ENCODE data around the gene WNT7B. TPM values are rescaled to one million over a fixed set of nuclear protein-coding genes. Genes with fewer than 3 reads are reported as not detected.
A peak's percentile ranks its signal among the peaks of the same experiment; 100 is the strongest.

Gene WNT7B
- total RNA-seq, 3 donors from 2014 or later (not counting 1 experiment from before 2014, with no cell fraction given) = not detected

DNA sequence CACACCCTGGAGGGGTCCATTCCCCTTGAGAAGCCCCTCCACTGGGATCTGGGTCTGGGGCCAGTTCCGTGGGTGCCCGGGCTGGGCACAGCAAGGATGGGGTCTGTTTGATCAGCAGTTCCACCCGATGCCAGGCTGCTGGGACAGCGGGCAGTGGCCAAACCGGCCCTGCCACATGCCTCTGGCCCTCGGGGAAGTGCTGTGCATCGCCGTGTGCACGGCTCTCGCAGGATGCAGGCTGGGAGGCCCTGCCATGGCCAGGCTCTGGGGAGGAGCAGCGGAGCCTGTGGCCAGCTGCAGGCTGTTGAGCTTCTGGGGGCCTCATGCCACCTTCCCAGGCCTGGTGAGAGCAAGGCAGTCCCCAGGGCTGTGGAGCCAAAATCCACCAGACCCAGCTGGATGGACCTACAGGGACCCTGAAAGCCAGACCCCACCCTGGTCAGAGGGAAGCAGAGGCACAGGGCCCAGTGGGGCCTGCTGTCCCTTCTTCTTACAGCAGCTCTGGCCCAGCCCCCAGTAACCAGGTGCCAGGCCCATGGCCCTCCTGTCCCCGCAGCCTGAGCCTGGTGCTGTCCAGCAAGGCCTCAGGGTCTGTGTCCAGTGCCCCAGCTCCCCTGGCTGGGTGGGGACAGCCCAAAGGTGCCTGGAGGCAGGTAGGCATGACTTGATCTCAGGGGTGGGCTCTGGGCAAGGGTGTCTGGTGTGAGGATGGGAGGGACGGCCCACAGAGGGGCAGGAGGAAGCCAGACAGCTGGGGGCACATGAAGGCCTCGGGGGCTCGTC lies 57.3 kb downstream of the WNT7B start:
- H3K36me3 ChIP-seq (ENCODE audit: control insufficient read depth, insufficient read depth, low read length) = no peaks in the 10 kb centered on the region
- Mint-ChIP-seq H3K36me3 (no peaks in the 10 kb centered on the region), H3K27me3 (ENCODE audit: low read depth in 2 of 2) (peaks cover 0 to 4% of the 10 kb centered on the region in 2 donors), H3K9me3 (no peaks in the 10 kb centered on the region), H3K27ac (no peak overlapping the region), H3K4me3 (no peak overlapping the region), H3K4me1 (no peaks in the 10 kb centered on the region)
- no peak overlapping the region for H3K27ac ChIP-seq (ENCODE audit: low read length)
- WGBS (ENCODE audit: insufficient coverage) = 89% methylated on average over 15 of the region's 15 CpGs
- no peaks in the 10 kb centered on the region for H3K9me3 ChIP-seq (ENCODE audit: control insufficient read depth, insufficient read depth, low read length)
- H3K27me3 ChIP-seq (ENCODE audit: control insufficient read depth, insufficient read depth, low read length) = no peaks in the 10 kb centered on the region
- DNase-seq = no peak
- H3K4me3 ChIP-seq (ENCODE audit: low read length) = no peak overlapping the region
- TF ChIP-seq, protein P1, sequence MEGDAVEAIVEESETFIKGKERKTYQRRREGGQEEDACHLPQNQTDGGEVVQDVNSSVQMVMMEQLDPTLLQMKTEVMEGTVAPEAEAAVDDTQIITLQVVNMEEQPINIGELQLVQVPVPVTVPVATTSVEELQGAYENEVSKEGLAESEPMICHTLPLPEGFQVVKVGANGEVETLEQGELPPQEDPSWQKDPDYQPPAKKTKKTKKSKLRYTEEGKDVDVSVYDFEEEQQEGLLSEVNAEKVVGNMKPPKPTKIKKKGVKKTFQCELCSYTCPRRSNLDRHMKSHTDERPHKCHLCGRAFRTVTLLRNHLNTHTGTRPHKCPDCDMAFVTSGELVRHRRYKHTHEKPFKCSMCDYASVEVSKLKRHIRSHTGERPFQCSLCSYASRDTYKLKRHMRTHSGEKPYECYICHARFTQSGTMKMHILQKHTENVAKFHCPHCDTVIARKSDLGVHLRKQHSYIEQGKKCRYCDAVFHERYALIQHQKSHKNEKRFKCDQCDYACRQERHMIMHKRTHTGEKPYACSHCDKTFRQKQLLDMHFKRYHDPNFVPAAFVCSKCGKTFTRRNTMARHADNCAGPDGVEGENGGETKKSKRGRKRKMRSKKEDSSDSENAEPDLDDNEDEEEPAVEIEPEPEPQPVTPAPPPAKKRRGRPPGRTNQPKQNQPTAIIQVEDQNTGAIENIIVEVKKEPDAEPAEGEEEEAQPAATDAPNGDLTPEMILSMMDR (IDR thresholded peaks at IDR 0.05) = no peak
- intact Hi-C loops (cut with micrococcal nuclease) = no loop called here
- H3K4me1 ChIP-seq (ENCODE audit: control insufficient read depth, insufficient read depth, low read length) = no peaks in the 10 kb centered on the region
- ATAC-seq = no peak

DNA sequence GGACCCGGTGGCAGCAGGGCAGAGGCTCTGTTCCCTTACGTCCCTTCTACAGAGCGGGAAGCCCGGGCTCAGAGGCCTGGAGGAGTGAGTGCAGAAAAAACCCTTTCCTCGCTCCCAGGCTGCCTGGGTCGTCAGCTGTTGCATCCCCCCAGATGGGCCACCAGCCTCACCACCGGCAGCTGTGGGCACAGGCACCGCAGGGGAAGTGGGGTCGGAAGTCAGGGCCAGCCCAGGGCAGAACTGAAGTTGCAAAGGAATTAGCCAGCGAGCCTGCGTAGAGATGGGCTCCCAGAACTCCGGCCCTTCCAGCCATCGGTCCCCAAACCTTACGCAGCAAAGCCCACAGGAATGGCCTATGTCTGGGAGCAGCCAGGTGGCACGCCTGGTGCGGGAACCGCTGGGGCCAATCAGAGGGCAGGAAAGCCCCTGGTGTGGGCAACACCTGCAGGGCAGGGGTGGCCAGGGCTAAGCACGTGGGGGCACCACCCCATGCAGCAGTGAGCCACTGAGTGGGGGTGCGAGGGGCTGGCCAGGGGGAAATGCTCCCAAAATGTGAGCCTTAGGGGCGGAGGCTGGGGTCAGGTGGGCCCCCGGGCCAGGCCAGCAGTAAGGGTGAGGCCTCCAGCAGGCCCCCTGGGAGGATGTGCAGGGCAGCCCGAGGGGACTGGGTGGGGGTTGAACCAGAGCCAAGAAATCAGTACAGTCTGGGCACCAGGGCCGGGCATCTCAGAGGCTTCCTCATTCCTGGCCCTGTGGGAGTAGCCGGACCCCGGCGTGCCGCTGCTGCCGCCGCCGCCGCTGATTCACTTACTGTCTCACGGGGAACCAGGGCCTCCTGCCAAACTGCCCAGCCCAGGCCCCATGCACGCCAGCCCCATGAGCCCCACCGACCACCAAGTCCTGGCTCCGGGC lies 58.2 kb downstream of the WNT7B start:
- no peaks in the 10 kb centered on the region for H3K4me1 ChIP-seq (ENCODE audit: control insufficient read depth, insufficient read depth, low read length)
- H3K27me3 Mint-ChIP-seq (ENCODE audit: low read depth in 2 of 2) = peaks cover 0 to 4% of the 10 kb centered on the region in 2 donors
- no peaks in the 10 kb centered on the region for H3K36me3 ChIP-seq (ENCODE audit: control insufficient read depth, insufficient read depth, low read length)
- no peak for DNase-seq
- ATAC-seq = peak in 1 of 3 donors; percentile 26
- H3K4me3 ChIP-seq (ENCODE audit: low read length) = no peak overlapping the region
- H3K4me1 Mint-ChIP-seq = no peaks in the 10 kb centered on the region
- H3K27ac Mint-ChIP-seq = no peak overlapping the region
- no peaks in the 10 kb centered on the region for H3K9me3 Mint-ChIP-seq
- no peaks in the 10 kb centered on the region for H3K36me3 Mint-ChIP-seq
- intact Hi-C loops (cut with micrococcal nuclease) = no loop called here
- WGBS (ENCODE audit: insufficient coverage) = 56% methylated on average over 35 of the region's 35 CpGs
- TF ChIP-seq, protein P1 (IDR thresholded peaks at IDR 0.05) = no peak
- H3K27me3 ChIP-seq (ENCODE audit: control insufficient read depth, insufficient read depth, low read length) = no peaks in the 10 kb centered on the region
- H3K9me3 ChIP-seq (ENCODE audit: control insufficient read depth, insufficient read depth, low read length) = peaks cover 4% of the 10 kb centered on the region
- H3K27ac ChIP-seq (ENCODE audit: low read length) = no peak overlapping the region
- H3K4me3 Mint-ChIP-seq = no peak overlapping the region

DNA sequence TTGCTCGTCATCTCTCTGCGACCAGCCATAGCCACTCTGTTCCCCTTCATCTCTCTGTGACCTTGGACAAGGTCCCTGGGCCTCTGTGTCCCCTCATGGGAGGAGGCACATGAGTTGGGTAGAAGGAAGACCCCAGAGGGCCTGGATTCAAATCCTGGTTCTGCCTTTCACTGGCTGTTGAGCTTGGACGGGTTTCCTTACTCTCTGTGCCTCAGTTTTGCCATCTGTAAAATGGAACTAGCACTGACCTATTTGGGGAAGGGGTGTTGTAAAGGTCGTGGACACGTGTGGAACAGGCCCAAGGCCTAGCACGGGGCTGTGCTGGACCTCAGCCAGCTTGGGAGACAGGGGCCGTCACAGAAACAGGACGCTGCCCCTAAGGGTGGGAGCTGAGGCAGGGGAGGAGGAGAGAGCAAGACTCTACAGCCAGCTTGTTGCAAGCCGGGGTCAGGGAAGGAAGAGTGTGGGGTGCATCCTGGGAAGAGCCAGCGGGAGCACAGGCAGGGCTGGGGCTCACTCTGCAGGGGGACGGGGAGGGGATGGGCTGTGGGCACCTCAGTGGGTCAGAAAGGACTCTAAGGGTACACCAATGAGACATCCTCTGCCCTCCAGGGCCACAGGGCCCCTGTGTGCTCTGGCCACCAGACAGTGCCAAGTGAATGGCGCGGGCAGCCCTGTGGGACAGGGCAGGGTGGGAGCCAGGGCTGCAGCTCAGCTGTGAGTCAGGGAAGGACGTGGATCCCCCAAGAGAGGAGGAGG lies 59.1 kb downstream of the WNT7B start:
- Mint-ChIP-seq H3K4me1 (no peaks in the 10 kb centered on the region), H3K36me3 (no peaks in the 10 kb centered on the region), H3K4me3 (no peak overlapping the region), H3K9me3 (no peaks in the 10 kb centered on the region), H3K27ac (no peak overlapping the region), H3K27me3 (ENCODE audit: low read depth in 2 of 2) (peaks cover 0 to 4% of the 10 kb centered on the region in 2 donors)
- ATAC-seq (no peak), DNase-seq (no peak)
- Histone ChIP-seq H3K9me3 (ENCODE audit: control insufficient read depth, insufficient read depth, low read length) (peaks cover 4% of the 10 kb centered on the region), H3K4me3 (ENCODE audit: low read length) (no peak overlapping the region), H3K4me1 (ENCODE audit: control insufficient read depth, insufficient read depth, low read length) (no peaks in the 10 kb centered on the region), H3K27ac (ENCODE audit: low read length) (no peak overlapping the region), H3K36me3 (ENCODE audit: control insufficient read depth, insufficient read depth, low read length) (no peaks in the 10 kb centered on the region), H3K27me3 (ENCODE audit: control insufficient read depth, insufficient read depth, low read length) (no peaks in the 10 kb centered on the region)
- 77% methylated on average over 12 of the region's 14 CpGs for WGBS (ENCODE audit: insufficient coverage)
- TF ChIP-seq, protein P1 (IDR thresholded peaks at IDR 0.05) = no peak
- intact Hi-C loops (cut with micrococcal nuclease) = no loop called here
